ENCODE results near the gene EIF4EBP2.

The EIF4EBP2 gene

GRCh38 chr10:70378122-70378521 lies 25.8 kb upstream of the EIF4EBP2 start:
- DNase-seq (ENCODE audit: extremely low read depth, low read depth): peak; percentile 88
- no peak for TF ChIP-seq CTCF (IDR thresholded peaks at IDR 0.05; ENCODE audit: low read depth, low read length, missing control alignments)
- no peak overlapping the region for H3K4me3 ChIP-seq (replicated peaks; ENCODE audit: low read depth, low read length)

- H3K4me3 ChIP-seq (replicated peaks; ENCODE audit: low read depth, low read length): no peak overlapping the region
- TF ChIP-seq CTCF (IDR thresholded peaks at IDR 0.05; ENCODE audit: low read depth, low read length, missing control alignments): peak; percentile 79
- no peak for DNase-seq (ENCODE audit: extremely low read depth, low read depth)
Observed at GRCh38 chr10:70379581-70380176, 24.3 kb upstream of the EIF4EBP2 start.

GRCh38 chr10:70380350-70381135 lies 23.4 kb upstream of the EIF4EBP2 start:
- no peak for TF ChIP-seq CTCF (IDR thresholded peaks at IDR 0.05; ENCODE audit: low read depth, low read length, missing control alignments)
- H3K4me3 ChIP-seq (replicated peaks; ENCODE audit: low read depth, low read length): no peak overlapping the region
- no peak for DNase-seq (ENCODE audit: extremely low read depth, low read depth)

- TF ChIP-seq CTCF (IDR thresholded peaks at IDR 0.05; ENCODE audit: low read depth, low read length, missing control alignments): no peak
- DNase-seq (ENCODE audit: extremely low read depth, low read depth): no peak
- peak overlapping the region; percentile 64 for H3K4me3 ChIP-seq (replicated peaks; ENCODE audit: low read depth, low read length)
Observed at GRCh38 chr10:70381471-70382421, 22.2 kb upstream of the EIF4EBP2 start.

- H3K4me3 ChIP-seq (replicated peaks; ENCODE audit: low read depth, low read length): no peak overlapping the region
- no peak for DNase-seq (ENCODE audit: extremely low read depth, low read depth)
- no peak for TF ChIP-seq CTCF (IDR thresholded peaks at IDR 0.05; ENCODE audit: low read depth, low read length, missing control alignments)
Observed at GRCh38 chr10:70391654-70392053, 12.3 kb upstream of the EIF4EBP2 start.

- no peak for DNase-seq (ENCODE audit: extremely low read depth, low read depth)
- no peak for TF ChIP-seq CTCF (IDR thresholded peaks at IDR 0.05; ENCODE audit: low read depth, low read length, missing control alignments)
- no peak overlapping the region for H3K4me3 ChIP-seq (replicated peaks; ENCODE audit: low read depth, low read length)
Observed at GRCh38 chr10:70396140-70396539, 7.8 kb upstream of the EIF4EBP2 start.

Measured in HFF-Myc (cell line).